IPS-15b (cell line): ENCODE results near the gene MRTFB.

Source experiments
- H3K27me3 ChIP-seq: one replicate; pipeline ENCODE4 v1.6.1; 2013; ENCODE audit warnings: low read length; ENCODE audit not compliant: control insufficient read depth, insufficient read depth
- H3K36me3 ChIP-seq: one replicate; pipeline ENCODE4 v1.6.1; 2013; ENCODE audit warnings: low read length; ENCODE audit not compliant: control insufficient read depth, insufficient read depth
- H3K4me1 ChIP-seq: one replicate; pipeline ENCODE4 v1.6.1; 2013; ENCODE audit warnings: mild to moderate bottlenecking, low read length; ENCODE audit not compliant: control insufficient read depth, insufficient read depth
- H3K4me3 ChIP-seq: one replicate; pipeline ENCODE4 v1.5.1; 2013; ENCODE audit warnings: low read depth, low read length
- H3K9ac ChIP-seq: one replicate; pipeline ENCODE4 v1.6.1; 2013; ENCODE audit warnings: low read depth, mild to moderate bottlenecking, low read length
- H3K9me3 ChIP-seq: one replicate; pipeline ENCODE4 v1.6.1; 2013; ENCODE audit warnings: mild to moderate bottlenecking, low read length; ENCODE audit not compliant: control insufficient read depth, insufficient read depth

MRTFB gene

GRCh38 chr16:14148569-14148968 lies 77.5 kb downstream of the MRTFB start:
- H3K4me1 ChIP-seq, result no peaks in the 10 kb centered on the region
- H3K27me3 ChIP-seq, result no peaks in the 10 kb centered on the region
- H3K36me3 ChIP-seq, result no peaks in the 10 kb centered on the region
- no peaks in the 10 kb centered on the region for H3K9me3 ChIP-seq
- H3K9ac ChIP-seq, result no peak overlapping the region
- no peak overlapping the region for H3K4me3 ChIP-seq

GRCh38 chr16:14150796-14151195 lies 79.7 kb downstream of the MRTFB start:
- Histone ChIP-seq H3K4me3 (no peak overlapping the region), H3K9me3 (no peaks in the 10 kb centered on the region), H3K4me1 (no peaks in the 10 kb centered on the region), H3K36me3 (no peaks in the 10 kb centered on the region), H3K9ac (no peak overlapping the region), H3K27me3 (no peaks in the 10 kb centered on the region)

GRCh38 chr16:14151256-14152030 lies 80.3 kb downstream of the MRTFB start:
- Histone ChIP-seq H3K27me3 (no peaks in the 10 kb centered on the region), H3K36me3 (no peaks in the 10 kb centered on the region), H3K4me3 (no peak overlapping the region), H3K9ac (no peak overlapping the region), H3K9me3 (no peaks in the 10 kb centered on the region), H3K4me1 (no peaks in the 10 kb centered on the region)

GRCh38 chr16:14155572-14156190 lies 84.6 kb downstream of the MRTFB start:
- no peaks in the 10 kb centered on the region for H3K9me3 ChIP-seq
- H3K36me3 ChIP-seq, result no peaks in the 10 kb centered on the region
- no peak overlapping the region for H3K4me3 ChIP-seq
- no peaks in the 10 kb centered on the region for H3K4me1 ChIP-seq
- H3K27me3 ChIP-seq, result no peaks in the 10 kb centered on the region
- peak overlapping the region; percentile 17 for H3K9ac ChIP-seq

- Histone ChIP-seq H3K4me3 (no peak overlapping the region), H3K36me3 (no peaks in the 10 kb centered on the region), H3K9me3 (no peaks in the 10 kb centered on the region), H3K27me3 (no peaks in the 10 kb centered on the region), H3K9ac (no peak overlapping the region), H3K4me1 (no peaks in the 10 kb centered on the region)
Observed at GRCh38 chr16:14164916-14165662, 94.0 kb downstream of the MRTFB start.

GRCh38 chr16:14168146-14168545 lies 97.0 kb downstream of the MRTFB start:
- no peak overlapping the region for H3K9ac ChIP-seq
- H3K27me3 ChIP-seq, result no peaks in the 10 kb centered on the region
- no peaks in the 10 kb centered on the region for H3K9me3 ChIP-seq
- H3K4me1 ChIP-seq, result no peaks in the 10 kb centered on the region
- H3K4me3 ChIP-seq, result no peak overlapping the region
- no peaks in the 10 kb centered on the region for H3K36me3 ChIP-seq

GRCh38 chr16:14172200-14172809 lies 101.2 kb downstream of the MRTFB start:
- H3K4me3 ChIP-seq, result no peak overlapping the region
- no peaks in the 10 kb centered on the region for H3K9me3 ChIP-seq
- H3K36me3 ChIP-seq, result no peaks in the 10 kb centered on the region
- H3K9ac ChIP-seq, result no peak overlapping the region
- no peaks in the 10 kb centered on the region for H3K27me3 ChIP-seq
- no peaks in the 10 kb centered on the region for H3K4me1 ChIP-seq

- H3K4me1 ChIP-seq, result peaks cover 3% of the 10 kb centered on the region
- no peaks in the 10 kb centered on the region for H3K36me3 ChIP-seq
- H3K27me3 ChIP-seq, result no peaks in the 10 kb centered on the region
- H3K9ac ChIP-seq, result no peak overlapping the region
- H3K4me3 ChIP-seq, result no peak overlapping the region
- H3K9me3 ChIP-seq, result no peaks in the 10 kb centered on the region
Observed at GRCh38 chr16:14175086-14175485, 104.0 kb downstream of the MRTFB start.

GRCh38 chr16:14177704-14178103 lies 106.6 kb downstream of the MRTFB start:
- Histone ChIP-seq H3K27me3 (no peaks in the 10 kb centered on the region), H3K9me3 (no peaks in the 10 kb centered on the region), H3K36me3 (no peaks in the 10 kb centered on the region), H3K4me3 (no peak overlapping the region), H3K4me1 (peaks cover 3% of the 10 kb centered on the region), H3K9ac (no peak overlapping the region)

- Histone ChIP-seq H3K36me3 (no peaks in the 10 kb centered on the region), H3K27me3 (no peaks in the 10 kb centered on the region), H3K9me3 (no peaks in the 10 kb centered on the region), H3K4me1 (peaks cover 3% of the 10 kb centered on the region), H3K9ac (no peak overlapping the region), H3K4me3 (no peak overlapping the region)
Observed at GRCh38 chr16:14179116-14179515, 108.0 kb downstream of the MRTFB start.

GRCh38 chr16:14180481-14180944 lies 109.4 kb downstream of the MRTFB start:
- no peak overlapping the region for H3K4me3 ChIP-seq
- H3K36me3 ChIP-seq, result no peaks in the 10 kb centered on the region
- H3K4me1 ChIP-seq, result peaks cover 3% of the 10 kb centered on the region
- H3K9me3 ChIP-seq, result no peaks in the 10 kb centered on the region
- H3K27me3 ChIP-seq, result no peaks in the 10 kb centered on the region
- H3K9ac ChIP-seq, result no peak overlapping the region
